ENCODE results near the gene TRIM41. TPM values are rescaled to one million over a fixed set of nuclear protein-coding genes. Genes with fewer than 3 reads are reported as not detected.

TRIM41 gene
- polyA plus RNA-seq, 1 donor from 2014 or later = 32.1 TPM

- Histone ChIP-seq H3K36me3 (ENCODE audit: insufficient read depth, low read length) (no peaks in the 10 kb centered on the region), H3K9me3 (ENCODE audit: low read length) (no peaks in the 10 kb centered on the region), H4K20me1 (ENCODE audit: insufficient read depth) (no peaks in the 10 kb centered on the region), H3K9me2 (ENCODE audit: insufficient read depth, low read length) (no peaks in the 10 kb centered on the region), H2AFZ (ENCODE audit: low read depth, low read length) (peak within 1 kb of the TSS; percentile 99), H3K4me2 (ENCODE audit: low read length) (peak within 1 kb of the TSS; percentile 90), H3K79me2 (replicated peaks; ENCODE audit: insufficient read depth, low read length) (peaks cover 60% of the 10 kb centered on the region), H3K27ac (ENCODE audit: low read length) (peak within 1 kb of the TSS; percentile 97), H3K9ac (ENCODE audit: low read length) (peak within 1 kb of the TSS; percentile 100), H3K4me3 (ENCODE audit: low read length) (peak within 1 kb of the TSS; percentile 85), H3K27me3 (ENCODE audit: insufficient read depth, low read depth, low read length) (no peaks in the 10 kb centered on the region), H3F3A (ENCODE audit: insufficient read depth, low read length, poor library complexity, severe bottlenecking) (no peaks in the 10 kb centered on the region)
- TF ChIP-seq CTCF (IDR thresholded peaks at IDR 0.05; ENCODE audit: poor library complexity, severe bottlenecking) = peak; percentile 40
- TF ChIP-seq POLR2AphosphoS5 (IDR thresholded peaks at IDR 0.05) = peak; percentile 94
- peak; percentile 89 for TF ChIP-seq TAF1 (IDR thresholded peaks at IDR 0.05; ENCODE audit: low read depth)
- TF ChIP-seq EZH2 (IDR thresholded peaks at IDR 0.05; ENCODE audit: borderline replicate concordance, insufficient read depth, low read length, poor library complexity, severe bottlenecking) = no peak
- peak; percentile 82 for TF ChIP-seq MXI1 (conservative IDR thresholded peaks at IDR 0.05; ENCODE audit: poor library complexity, severe bottlenecking)
- peak; percentile 39 for TF ChIP-seq RAD21 (conservative IDR thresholded peaks at IDR 0.05)
- TF ChIP-seq REST (IDR thresholded peaks at IDR 0.05; ENCODE audit: borderline replicate concordance) = peak; percentile 83
- TF ChIP-seq EP300 (conservative IDR thresholded peaks at IDR 0.05; ENCODE audit: poor library complexity, severe bottlenecking) = peak; percentile 48
- TF ChIP-seq SMC3 (conservative IDR thresholded peaks at IDR 0.05; ENCODE audit: poor library complexity) = peak; percentile 40
Observed at GRCh38 chr5:181260720-181261319, 37.7 kb downstream of the TRIM41 start, which contains the start of gene TRIM52. Gene TRIM52 (minus strand): TSS chr5:181261143. CDS start chr5:181260813, 330 bp downstream.

- Histone ChIP-seq H3K9ac (ENCODE audit: low read length) (peak overlapping the region; percentile 100), H3K4me3 (ENCODE audit: low read length) (peak overlapping the region; percentile 85), H3K27me3 (ENCODE audit: insufficient read depth, low read depth, low read length) (no peaks in the 10 kb centered on the region), H4K20me1 (ENCODE audit: insufficient read depth) (no peaks in the 10 kb centered on the region), H3K27ac (ENCODE audit: low read length) (peak overlapping the region; percentile 97), H3K9me2 (ENCODE audit: insufficient read depth, low read length) (no peaks in the 10 kb centered on the region), H3F3A (ENCODE audit: insufficient read depth, low read length, poor library complexity, severe bottlenecking) (no peaks in the 10 kb centered on the region), H2AFZ (ENCODE audit: low read depth, low read length) (peak overlapping the region; percentile 99), H3K79me2 (replicated peaks; ENCODE audit: insufficient read depth, low read length) (peaks cover 54% of the 10 kb centered on the region), H3K9me3 (ENCODE audit: low read length) (no peaks in the 10 kb centered on the region), H3K4me2 (ENCODE audit: low read length) (peak overlapping the region; percentile 73), H3K36me3 (ENCODE audit: insufficient read depth, low read length) (no peaks in the 10 kb centered on the region)
- TF ChIP-seq EZH2 (IDR thresholded peaks at IDR 0.05; ENCODE audit: borderline replicate concordance, insufficient read depth, low read length, poor library complexity, severe bottlenecking) (no peak), CTCF (IDR thresholded peaks at IDR 0.05; ENCODE audit: poor library complexity, severe bottlenecking) (peak; percentile 18), MXI1 (conservative IDR thresholded peaks at IDR 0.05; ENCODE audit: poor library complexity, severe bottlenecking) (peak; percentile 24), POLR2AphosphoS5 (IDR thresholded peaks at IDR 0.05) (peak; percentile 68)
Observed at GRCh38 chr5:181261320-181262049, 38.4 kb downstream of the TRIM41 start.

Data from neural cell (in vitro differentiated cells).